Activated CD8-positive, alpha-beta T cell treated with anti-CD3 and anti-CD28 coated beads for 36 hours (primary cell): ENCODE data around the gene NPTXR. TPM values are rescaled to one million over a fixed set of nuclear protein-coding genes. Genes with fewer than 3 reads are reported as not detected.

Experiments used
- ATAC-seq: fragments of 200-7000 bp; cut with Tn5 transposase; one replicate; pipeline ENCODE4 v1.10.0; 2021; ENCODE audit warnings: mild to moderate bottlenecking, moderate library complexity
- CTCF ChIA-PET: fragments of 350-600 bp; sonication (Branson Sonifier 250); formaldehyde crosslinking; loops from one replicate; lab custom pipeline; 2021; ENCODE audit warnings: antibody characterized with exemption; lab: Charles Lee
- POLR2A ChIA-PET: fragments of 350-600 bp; sonication (Branson Sonifier 250); formaldehyde crosslinking; loops from one replicate; lab custom pipeline; 2021; ENCODE audit warnings: antibody characterized with exemption; lab: Charles Lee
- DNase-seq: peaks from one replicate; pipeline ENCODE4 v3.0.0-alpha.2; 2020
- H3K27ac Mint-ChIP-seq: one replicate; pipeline ENCODE4 v1.8.0; 2021; ENCODE audit warnings: mild to moderate bottlenecking, mixed read lengths
- H3K27me3 Mint-ChIP-seq: one replicate; pipeline ENCODE4 v1.8.0; 2021; ENCODE audit warnings: mixed read lengths
- H3K36me3 Mint-ChIP-seq: one replicate; pipeline ENCODE4 v1.8.0; 2021; ENCODE audit warnings: low read depth, mixed read lengths
- H3K4me1 Mint-ChIP-seq: one replicate; pipeline ENCODE4 v1.8.0; 2021; ENCODE audit warnings: low read depth, mixed read lengths
- H3K4me3 Mint-ChIP-seq: one replicate; pipeline ENCODE4 v1.8.0; 2021; ENCODE audit warnings: mild to moderate bottlenecking, moderate library complexity, mixed read lengths
- H3K9me3 Mint-ChIP-seq: one replicate; pipeline ENCODE4 v1.8.0; 2021; ENCODE audit warnings: mixed read lengths
- intact Hi-C: fragments of 100-400 bp; cut with micrococcal nuclease; formaldehyde crosslinking; loops from one replicate; pipeline ENCODE4 v1.10.0; 2022
- total RNA-seq, 2 experiments: library from RNA; stranded (reverse); gene quantifications; one replicate each; pipeline ENCODE4 v1.2.3, GENCODE V29; 2021
- TF ChIP-seq, protein P1 (sequence below): fragments of 200-600 bp; IDR thresholded peaks from one replicate; pipeline ENCODE4 v1.8.0; 2022; ENCODE audit warnings: antibody characterized with exemption, mild to moderate bottlenecking

NPTXR gene
- total RNA-seq, 2 experiments from 2014 or later = 0.69 to 0.83 TPM

DNA sequence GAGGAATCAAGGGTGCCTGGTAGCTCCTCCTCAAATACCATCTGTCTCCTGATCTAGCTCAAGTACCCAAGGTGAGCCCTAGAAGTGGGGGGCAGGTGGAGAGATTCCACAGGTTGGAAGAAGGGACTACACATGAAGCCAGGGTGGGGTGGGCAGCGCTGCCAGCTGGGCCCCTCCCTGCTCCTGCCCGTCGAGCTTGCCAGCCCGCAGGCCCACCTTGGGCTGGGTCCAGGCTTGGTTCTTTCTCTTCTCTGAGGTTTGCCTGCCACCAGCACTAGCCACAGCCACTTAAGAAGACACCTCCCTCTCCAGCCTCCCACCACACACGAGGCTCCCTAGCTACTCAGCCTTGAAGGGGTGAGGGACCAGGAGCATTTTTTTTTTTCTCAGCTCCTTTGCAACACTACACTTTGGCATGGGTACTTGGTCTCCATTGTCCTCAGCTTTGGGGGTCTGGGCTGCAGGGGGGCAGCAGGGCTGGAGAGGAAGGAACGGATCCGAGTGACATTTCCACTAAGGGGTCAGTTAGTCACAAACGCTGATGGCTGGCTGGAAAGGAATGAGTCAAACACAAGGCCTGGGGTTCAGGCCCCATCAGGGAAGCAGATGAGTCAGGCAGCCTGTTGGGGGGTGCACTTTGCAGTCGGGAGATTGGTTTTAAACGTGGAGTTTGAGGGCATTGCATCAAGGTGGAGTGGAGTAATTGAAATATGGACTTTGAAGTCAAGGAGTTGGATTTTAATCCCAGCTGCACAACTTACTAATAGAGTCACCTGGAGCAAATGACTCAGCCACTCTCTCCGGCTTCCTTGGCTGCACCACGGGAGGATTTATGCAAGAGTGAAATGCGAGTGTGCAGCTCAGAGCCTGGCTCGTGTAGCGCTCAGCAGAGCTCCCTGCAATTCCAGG lies 7.4 kb upstream of the NPTXR start:
- ChIA-PET CTCF (interaction anchor here (0.8 to 13.2 kb wide), 2 partner anchors 19 to 82 kb away, joined by 3 to 85 read pairs; partner anchors contain the start of gene CBX6), POLR2A (interaction anchor here (1.2 kb wide), 1 partner anchor 10 kb away, joined by 3 read pairs; no protein-coding TSS in a partner anchor)
- DNase-seq (no peak), ATAC-seq (no peak)
- TF ChIP-seq, protein P1, sequence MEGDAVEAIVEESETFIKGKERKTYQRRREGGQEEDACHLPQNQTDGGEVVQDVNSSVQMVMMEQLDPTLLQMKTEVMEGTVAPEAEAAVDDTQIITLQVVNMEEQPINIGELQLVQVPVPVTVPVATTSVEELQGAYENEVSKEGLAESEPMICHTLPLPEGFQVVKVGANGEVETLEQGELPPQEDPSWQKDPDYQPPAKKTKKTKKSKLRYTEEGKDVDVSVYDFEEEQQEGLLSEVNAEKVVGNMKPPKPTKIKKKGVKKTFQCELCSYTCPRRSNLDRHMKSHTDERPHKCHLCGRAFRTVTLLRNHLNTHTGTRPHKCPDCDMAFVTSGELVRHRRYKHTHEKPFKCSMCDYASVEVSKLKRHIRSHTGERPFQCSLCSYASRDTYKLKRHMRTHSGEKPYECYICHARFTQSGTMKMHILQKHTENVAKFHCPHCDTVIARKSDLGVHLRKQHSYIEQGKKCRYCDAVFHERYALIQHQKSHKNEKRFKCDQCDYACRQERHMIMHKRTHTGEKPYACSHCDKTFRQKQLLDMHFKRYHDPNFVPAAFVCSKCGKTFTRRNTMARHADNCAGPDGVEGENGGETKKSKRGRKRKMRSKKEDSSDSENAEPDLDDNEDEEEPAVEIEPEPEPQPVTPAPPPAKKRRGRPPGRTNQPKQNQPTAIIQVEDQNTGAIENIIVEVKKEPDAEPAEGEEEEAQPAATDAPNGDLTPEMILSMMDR = no peak
- H3K9me3 Mint-ChIP-seq = no peaks in the 10 kb centered on the region
- no peaks in the 10 kb centered on the region for H3K4me1 Mint-ChIP-seq
- no peak overlapping the region for H3K4me3 Mint-ChIP-seq
- H3K27ac Mint-ChIP-seq = no peak overlapping the region
- intact Hi-C loops = no loop called here
- H3K27me3 Mint-ChIP-seq = peaks cover 6% of the 10 kb centered on the region
- no peaks in the 10 kb centered on the region for H3K36me3 Mint-ChIP-seq

DNA sequence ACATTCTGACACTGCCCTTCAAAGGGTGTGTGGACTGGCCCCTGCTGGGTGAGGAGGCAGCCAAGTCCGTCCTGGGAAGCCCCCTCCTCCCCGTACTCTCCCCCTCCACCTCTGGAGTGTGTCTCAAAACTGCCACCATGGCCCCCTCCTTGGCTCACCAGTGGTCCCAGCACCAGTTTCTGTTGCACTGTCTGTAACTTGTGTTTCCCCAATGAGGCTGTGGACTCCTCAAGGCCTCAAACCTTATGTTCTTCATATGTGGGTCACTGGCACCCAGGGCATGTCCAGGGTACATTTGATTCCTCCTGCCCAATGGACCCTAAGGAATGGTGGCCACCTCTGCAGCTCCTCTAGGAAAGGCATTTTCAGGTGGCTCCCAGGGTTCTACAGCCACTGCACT lies 6.6 kb upstream of the NPTXR start:
- TF ChIP-seq, protein P1 = no peak
- POLR2A ChIA-PET = interaction anchor here (0.7 to 1.2 kb wide), 3 partner anchors 11 to 26 kb away, joined by 3 read pairs; no protein-coding TSS in a partner anchor
- intact Hi-C loops = no loop called here
- no peak for DNase-seq
- H3K4me3 Mint-ChIP-seq = no peak overlapping the region
- no peaks in the 10 kb centered on the region for H3K9me3 Mint-ChIP-seq
- H3K27ac Mint-ChIP-seq = no peak overlapping the region
- ATAC-seq = no peak
- peaks cover 8% of the 10 kb centered on the region for H3K27me3 Mint-ChIP-seq
- no peaks in the 10 kb centered on the region for H3K4me1 Mint-ChIP-seq
- no peaks in the 10 kb centered on the region for H3K36me3 Mint-ChIP-seq
- CTCF ChIA-PET = interaction anchor here (0.8 to 13.2 kb wide), 2 partner anchors 20 to 81 kb away, joined by 3 to 85 read pairs; partner anchors contain the start of gene CBX6

DNA sequence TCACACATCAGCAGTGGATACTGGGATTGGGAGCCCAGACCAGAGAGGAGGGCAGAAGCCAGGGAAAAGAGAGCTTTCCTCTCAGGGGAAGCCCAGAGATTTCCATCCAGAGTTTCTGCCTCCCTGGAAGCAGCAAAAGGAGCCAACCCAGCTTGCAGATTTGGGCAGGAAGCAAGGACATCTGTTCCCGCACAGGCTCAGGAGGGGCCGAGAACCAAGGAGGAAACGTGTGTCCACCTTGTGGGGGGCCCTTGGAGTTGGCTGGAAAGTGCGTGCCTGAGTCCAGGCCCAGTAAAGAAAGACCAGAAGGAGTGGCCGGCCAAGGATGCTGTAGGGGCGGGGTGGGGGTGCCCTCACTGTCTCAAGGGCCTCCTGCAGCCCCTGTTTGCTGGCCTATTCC lies 6.0 kb upstream of the NPTXR start:
- TF ChIP-seq, protein P1 = no peak
- H3K27ac Mint-ChIP-seq = no peak overlapping the region
- no peak for ATAC-seq

DNA sequence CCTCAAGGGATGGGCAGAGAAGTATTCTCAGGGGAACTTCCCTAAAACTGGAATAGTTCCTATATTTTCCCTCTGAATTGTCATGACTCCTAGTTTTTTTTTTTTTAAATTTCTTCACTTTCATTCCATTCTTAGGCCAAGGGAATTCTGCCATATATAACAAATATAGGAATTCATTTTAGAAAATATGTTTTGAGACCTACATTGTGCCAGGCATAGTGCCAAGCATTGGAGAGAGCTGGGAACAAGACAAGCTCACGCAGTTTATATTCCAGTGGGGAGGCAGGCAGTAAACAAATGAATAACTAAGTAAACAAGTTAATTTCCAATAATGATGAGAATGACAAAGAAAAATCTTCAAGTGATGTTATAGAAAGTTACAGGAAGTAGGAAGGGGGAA lies 2.6 kb upstream of the NPTXR start:
- intact Hi-C loops = no loop called here
- TF ChIP-seq, protein P1 = no peak
- H3K36me3 Mint-ChIP-seq = no peaks in the 10 kb centered on the region
- ATAC-seq = no peak
- H3K9me3 Mint-ChIP-seq = no peaks in the 10 kb centered on the region
- peaks cover 21% of the 10 kb centered on the region for H3K27me3 Mint-ChIP-seq
- ChIA-PET POLR2A (interaction anchor here (2.5 kb wide), 1 partner anchor 14 kb away, joined by 10 read pairs; no protein-coding TSS in a partner anchor), CTCF (interaction anchor here (1.1 to 1.8 kb wide), 2 partner anchors 23 to 77 kb away, joined by 3 to 5 read pairs; no protein-coding TSS in a partner anchor)
- no peak overlapping the region for H3K27ac Mint-ChIP-seq
- peaks cover 10% of the 10 kb centered on the region for H3K4me1 Mint-ChIP-seq
- no peak for DNase-seq
- H3K4me3 Mint-ChIP-seq = no peak overlapping the region

More for the DNA sequence above, 6.0 kb upstream of the NPTXR start:
- H3K4me1 Mint-ChIP-seq = no peaks in the 10 kb centered on the region
- no peak overlapping the region for H3K4me3 Mint-ChIP-seq
- no peaks in the 10 kb centered on the region for H3K9me3 Mint-ChIP-seq
- DNase-seq = no peak
- intact Hi-C loops = no loop called here
- H3K27me3 Mint-ChIP-seq = peaks cover 11% of the 10 kb centered on the region
- no peaks in the 10 kb centered on the region for H3K36me3 Mint-ChIP-seq
- ChIA-PET CTCF (interaction anchor here (13.2 kb wide), 1 partner anchor 21 kb away, joined by 85 read pairs; the partner anchor contains the start of gene CBX6), POLR2A (interaction anchor here (0.7 to 1.0 kb wide), 2 partner anchors 14 to 25 kb away, joined by 3 read pairs; no protein-coding TSS in a partner anchor)
